Measurements from ENCODE around the gene RRP8. TPM values are rescaled to one million over a fixed set of nuclear protein-coding genes. Genes with fewer than 3 reads are reported as not detected.

RRP8 gene
- total RNA-seq, 1 experiment from 2014 or later, result 16.0 TPM

DNA sequence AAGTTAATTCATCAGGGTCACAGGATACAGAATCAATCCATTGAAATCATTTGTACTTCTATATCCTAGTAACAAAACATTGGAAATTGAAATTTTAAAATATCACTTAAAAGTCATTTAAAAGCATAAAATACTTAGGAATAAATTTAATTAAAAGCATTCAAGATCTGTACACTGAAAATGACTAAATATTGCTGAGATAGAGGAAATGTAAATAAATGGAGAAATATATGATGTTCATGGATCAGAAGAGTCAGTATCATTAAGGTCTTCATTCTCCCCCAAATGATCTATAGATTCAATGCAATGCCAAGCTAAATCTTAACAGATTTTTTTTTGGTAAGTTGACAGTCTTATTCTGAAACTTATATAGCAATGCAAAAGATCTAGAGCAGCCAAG, 49.8 kb downstream of the RRP8 start:
- Mint-ChIP-seq H3K27ac (no peak overlapping the region), H3K27me3 (ENCODE audit: low read depth) (no peaks in the 10 kb centered on the region; the same call in none of the 2 replicates), H3K9me3 (no peaks in the 10 kb centered on the region), H3K4me3 (no peak overlapping the region), H3K36me3 (ENCODE audit: insufficient read depth in 1 of 3, low read depth in 3 of 3) (no peaks in the 10 kb centered on the region), H3K4me1 (no peaks in the 10 kb centered on the region)
- Histone ChIP-seq H3K9me3 (ENCODE audit: control insufficient read depth, low read depth, low read length) (no peaks in the 10 kb centered on the region), H2BK12ac (ENCODE audit: insufficient read length, low read depth, low read length) (no peak overlapping the region), H3K4me2 (ENCODE audit: insufficient read depth, insufficient read length, low read length) (no peak overlapping the region), H3K9ac (ENCODE audit: extremely low read depth, insufficient read length, low read length) (no peak overlapping the region), H3K14ac (ENCODE audit: insufficient read depth, low read length) (no peak overlapping the region), H2BK15ac (ENCODE audit: low read depth, low read length) (no peak overlapping the region), H3K27me3 (ENCODE audit: insufficient read depth, low read length) (no peaks in the 10 kb centered on the region), H4K20me1 (ENCODE audit: control insufficient read depth, insufficient read depth, insufficient read length) (no peaks in the 10 kb centered on the region), H4K5ac (ENCODE audit: insufficient read length, low read depth, low read length) (no peak overlapping the region), H3K79me2 (ENCODE audit: insufficient read depth, low read length) (no peaks in the 10 kb centered on the region), H2AK5ac (ENCODE audit: insufficient read length, low read length) (no peak overlapping the region), H2BK20ac (ENCODE audit: low read depth, low read length, poor library complexity, severe bottlenecking) (no peak overlapping the region), H3T11ph (ENCODE audit: low read length) (no peak overlapping the region), H3K27ac (ENCODE audit: insufficient read length, low read depth, low read length) (no peak overlapping the region), H3K56ac (ENCODE audit: insufficient read length, low read depth, low read length) (no peak overlapping the region), H3K23me2 (ENCODE audit: insufficient read length, low read depth, low read length, poor library complexity, severe bottlenecking) (no peaks in the 10 kb centered on the region), H3K79me1 (ENCODE audit: insufficient read depth, low read depth, low read length, poor library complexity, severe bottlenecking) (no peaks in the 10 kb centered on the region), H3K23ac (ENCODE audit: insufficient read length, low read depth, low read length) (no peak overlapping the region), H3K4ac (ENCODE audit: low read depth, low read length) (no peak overlapping the region), H3K4me1 (ENCODE audit: insufficient read depth, low read length) (no peaks in the 10 kb centered on the region), H4K91ac (ENCODE audit: insufficient read length, low read depth, low read length) (no peak overlapping the region), H2BK5ac (ENCODE audit: insufficient read length, low read length) (no peak overlapping the region), H4K8ac (replicated peaks; ENCODE audit: insufficient read length, low read depth, low read length) (no peak overlapping the region), H2BK120ac (ENCODE audit: low read depth, low read length, poor library complexity, severe bottlenecking) (no peak overlapping the region), H2AFZ (ENCODE audit: low read length) (no peak overlapping the region), H3K18ac (ENCODE audit: insufficient read length, low read depth, low read length) (no peak overlapping the region)
- no peak for DNase-seq
- TF ChIP-seq, protein P1, sequence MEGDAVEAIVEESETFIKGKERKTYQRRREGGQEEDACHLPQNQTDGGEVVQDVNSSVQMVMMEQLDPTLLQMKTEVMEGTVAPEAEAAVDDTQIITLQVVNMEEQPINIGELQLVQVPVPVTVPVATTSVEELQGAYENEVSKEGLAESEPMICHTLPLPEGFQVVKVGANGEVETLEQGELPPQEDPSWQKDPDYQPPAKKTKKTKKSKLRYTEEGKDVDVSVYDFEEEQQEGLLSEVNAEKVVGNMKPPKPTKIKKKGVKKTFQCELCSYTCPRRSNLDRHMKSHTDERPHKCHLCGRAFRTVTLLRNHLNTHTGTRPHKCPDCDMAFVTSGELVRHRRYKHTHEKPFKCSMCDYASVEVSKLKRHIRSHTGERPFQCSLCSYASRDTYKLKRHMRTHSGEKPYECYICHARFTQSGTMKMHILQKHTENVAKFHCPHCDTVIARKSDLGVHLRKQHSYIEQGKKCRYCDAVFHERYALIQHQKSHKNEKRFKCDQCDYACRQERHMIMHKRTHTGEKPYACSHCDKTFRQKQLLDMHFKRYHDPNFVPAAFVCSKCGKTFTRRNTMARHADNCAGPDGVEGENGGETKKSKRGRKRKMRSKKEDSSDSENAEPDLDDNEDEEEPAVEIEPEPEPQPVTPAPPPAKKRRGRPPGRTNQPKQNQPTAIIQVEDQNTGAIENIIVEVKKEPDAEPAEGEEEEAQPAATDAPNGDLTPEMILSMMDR (conservative IDR thresholded peaks at IDR 0.05), result no peak
